Measurements from ENCODE around the gene PFKM.

The PFKM gene

GRCh38 chr12:48194799-48195201 lies 75.6 kb downstream of the PFKM start:
- no peak for DNase-seq (ENCODE audit: low spot score)
- POLR2A ChIA-PET (ENCODE audit: low non-redundant PET) = no interaction called here
- no peak overlapping the region for H3K27ac ChIP-seq
- CTCF ChIA-PET = no interaction called here
- TF ChIP-seq CTCF (conservative IDR thresholded peaks at IDR 0.05; ENCODE audit: low read depth) = no peak

Data from RWPE1 (cell line).